Right forelimb (tissue), 1 donor: ENCODE results near the gene HAAO.

Experiments
- DNase-seq: peaks from one replicate; pipeline ENCODE4 v3.0.0-alpha.2; 2018

The HAAO gene

GRCh38 chr2:42812899-42813479 is 20.6 kb upstream of the HAAO start:
- DNase-seq, result no peak

- DNase-seq, result peak; percentile 81
These were observed 18.8 kb upstream of the HAAO start for GRCh38 chr2:42810971-42811811.

GRCh38 chr2:42810121-42810970 is 18.0 kb upstream of the HAAO start:
- peak; percentile 99 for DNase-seq

GRCh38 chr2:42809819-42810120 is 17.4 kb upstream of the HAAO start:
- peak; percentile 95 for DNase-seq

GRCh38 chr2:42809131-42809818 is 16.9 kb upstream of the HAAO start:
- DNase-seq, result no peak

- DNase-seq, result no peak
These were observed 15.9 kb upstream of the HAAO start for GRCh38 chr2:42808301-42808700.

GRCh38 chr2:42806786-42807185 is 14.4 kb upstream of the HAAO start:
- no peak for DNase-seq

- DNase-seq, result no peak
These were observed 12.5 kb upstream of the HAAO start for GRCh38 chr2:42804891-42805290.

- no peak for DNase-seq
These were observed 12.0 kb upstream of the HAAO start for GRCh38 chr2:42804338-42804737.

GRCh38 chr2:42802150-42802549 is 9.8 kb upstream of the HAAO start:
- DNase-seq, result no peak

- no peak for DNase-seq
These were observed 9.0 kb upstream of the HAAO start for GRCh38 chr2:42801381-42801780.

- no peak for DNase-seq
These were observed 8.6 kb upstream of the HAAO start for GRCh38 chr2:42800981-42801380.

- DNase-seq, result no peak
These were observed 8.1 kb upstream of the HAAO start for GRCh38 chr2:42800461-42800962.

- DNase-seq, result no peak
These were observed 7.5 kb upstream of the HAAO start for GRCh38 chr2:42799881-42800280.

GRCh38 chr2:42797281-42797680 is 4.9 kb upstream of the HAAO start:
- no peak for DNase-seq

- no peak for DNase-seq
These were observed 4.3 kb upstream of the HAAO start for GRCh38 chr2:42796427-42797248.

GRCh38 chr2:42795841-42796301 is 3.5 kb upstream of the HAAO start:
- DNase-seq, result no peak

GRCh38 chr2:42795275-42795674 is 2.9 kb upstream of the HAAO start:
- DNase-seq, result no peak

- DNase-seq, result no peak
These were observed 2.1 kb upstream of the HAAO start for GRCh38 chr2:42794271-42795046.

GRCh38 chr2:42793334-42794270 is 1.2 kb upstream of the HAAO start:
- peak; percentile 80 for DNase-seq
